GM19240 (cell line): ENCODE results near the gene GRIN1.
"Not testable (repeated sequence)": the region's sequence is repeated elsewhere in the genome, so short reads cannot be mapped to it uniquely, and the experiment has no call there.

Experiments used
- DNase-seq: peaks from one replicate; pipeline ENCODE4 v3.0.0; 2011; ENCODE audit warnings: low spot score; ENCODE audit not compliant: insufficient read length

The GRIN1 gene

GRCh38 chr9:137128862-137129455, 10.0 kb upstream of the GRIN1 start:
- DNase-seq: no peak

GRCh38 chr9:137129456-137130175, 9.3 kb upstream of the GRIN1 start:
- peak; percentile 94 for DNase-seq

- DNase-seq: no peak
Observed at GRCh38 chr9:137130176-137130755, 8.7 kb upstream of the GRIN1 start.

- DNase-seq: no peak
Observed at GRCh38 chr9:137134191-137134590, 4.8 kb upstream of the GRIN1 start.

GRCh38 chr9:137135154-137135553, 3.8 kb upstream of the GRIN1 start:
- not testable (repeated sequence) for DNase-seq

- no peak for DNase-seq
Observed at GRCh38 chr9:137136261-137136880, 2.6 kb upstream of the GRIN1 start.

GRCh38 chr9:137136881-137137607, 1.9 kb upstream of the GRIN1 start:
- DNase-seq: no peak

GRCh38 chr9:137138058-137138721, 764 bp upstream of the GRIN1 start:
- DNase-seq: no peak

- no peak for DNase-seq
Observed at GRCh38 chr9:137139468-137140150, 655 bp downstream of the GRIN1 start.

GRCh38 chr9:137140151-137141012, 1.4 kb downstream of the GRIN1 start:
- no peak for DNase-seq

GRCh38 chr9:137141050-137141810, 2.3 kb downstream of the GRIN1 start:
- DNase-seq: no peak

- no peak for DNase-seq
Observed at GRCh38 chr9:137141976-137142936, 3.3 kb downstream of the GRIN1 start.

GRCh38 chr9:137143459-137143858, 4.5 kb downstream of the GRIN1 start:
- DNase-seq: no peak

- no peak for DNase-seq
Observed at GRCh38 chr9:137145731-137146526, 7.0 kb downstream of the GRIN1 start.

GRCh38 chr9:137146527-137146918, 7.6 kb downstream of the GRIN1 start:
- no peak for DNase-seq

- DNase-seq: no peak
Observed at GRCh38 chr9:137147091-137147792, 8.3 kb downstream of the GRIN1 start.
